Astrocyte (in vitro differentiated cells and primary cell): ENCODE measurements around the gene MZT1. TPM values are rescaled to one million over a fixed set of nuclear protein-coding genes. Genes with fewer than 3 reads are reported as not detected.

Experiments used
- DNase-seq: peaks from one replicate; pipeline ENCODE4 v3.0.0-alpha.2; 2010; ENCODE audit warnings: low read depth
- FAIRE-seq: peaks from 2 replicates; lab custom pipeline; 2011; peaks lifted over from hg19 to GRCh38; lab: Jason Lieb, UNC
- H2AFZ ChIP-seq: 2 replicates; pipeline ENCODE4 v1.6.0; 2012; ENCODE audit warnings: low read depth, low read length, inconsistent platforms
- H3K27ac ChIP-seq: 2 replicates; pipeline ENCODE4 v1.5.1; 2011; ENCODE audit warnings: low read depth, low read length, inconsistent platforms
- H3K27me3 ChIP-seq: 2 replicates; pipeline ENCODE4 v1.6.0; 2011; ENCODE audit warnings: low read length, inconsistent platforms; ENCODE audit not compliant: insufficient read depth
- H3K36me3 ChIP-seq: 2 replicates; pipeline ENCODE4 v1.5.1; 2011; ENCODE audit warnings: low read length, inconsistent platforms; ENCODE audit not compliant: insufficient read depth
- H3K4me1 ChIP-seq: 2 replicates; pipeline ENCODE4 v1.5.1; 2011; ENCODE audit warnings: low read length, inconsistent platforms; ENCODE audit not compliant: insufficient read depth
- H3K4me2 ChIP-seq: 2 replicates; pipeline ENCODE4 v1.6.0; 2012; ENCODE audit warnings: low read length, inconsistent platforms
- H3K4me3 ChIP-seq: 2 replicates; pipeline ENCODE4 v1.5.1; 2011; ENCODE audit warnings: low read depth, mild to moderate bottlenecking, low read length, inconsistent platforms; ENCODE audit not compliant: insufficient read depth
- H3K79me2 ChIP-seq: 2 replicates; pipeline ENCODE4 v1.6.0; 2012; ENCODE audit warnings: mild to moderate bottlenecking, low read length, inconsistent platforms; ENCODE audit not compliant: insufficient read depth
- H3K9ac ChIP-seq: 2 replicates; pipeline ENCODE4 v1.6.0; 2012; ENCODE audit warnings: mild to moderate bottlenecking, low read length, inconsistent platforms
- H3K9me3 ChIP-seq: 2 replicates; pipeline ENCODE4 v1.5.1; 2012; ENCODE audit warnings: low read depth, mild to moderate bottlenecking, low read length, inconsistent platforms; ENCODE audit not compliant: insufficient read depth
- H4K20me1 ChIP-seq: 2 replicates; pipeline ENCODE4 v1.6.0; 2012; ENCODE audit warnings: low read length, inconsistent platforms; ENCODE audit not compliant: insufficient read depth
- H3K27ac Mint-ChIP-seq: one replicate; pipeline ENCODE4 v1.8.0; 2021; ENCODE audit warnings: mild to moderate bottlenecking, mixed read lengths; ENCODE audit not compliant: unreplicated experiment
- H3K27me3 Mint-ChIP-seq: one replicate; pipeline ENCODE4 v1.8.0; 2021; ENCODE audit warnings: low read depth, mixed read lengths; ENCODE audit not compliant: unreplicated experiment
- H3K36me3 Mint-ChIP-seq: one replicate; pipeline ENCODE4 v1.8.0; 2021; ENCODE audit warnings: low read depth, mixed read lengths; ENCODE audit not compliant: unreplicated experiment
- H3K4me1 Mint-ChIP-seq: one replicate; pipeline ENCODE4 v1.8.0; 2021; ENCODE audit warnings: low read depth, mixed read lengths; ENCODE audit not compliant: unreplicated experiment
- H3K4me3 Mint-ChIP-seq: one replicate; pipeline ENCODE4 v1.8.0; 2021; ENCODE audit warnings: mild to moderate bottlenecking, moderate library complexity, mixed read lengths; ENCODE audit not compliant: unreplicated experiment
- H3K9me3 Mint-ChIP-seq: one replicate; pipeline ENCODE4 v1.8.0; 2021; ENCODE audit warnings: mild to moderate bottlenecking, mixed read lengths; ENCODE audit not compliant: unreplicated experiment
- EZH2 ChIP-seq: IDR thresholded peaks from 2 replicates; pipeline ENCODE4 v1.6.1; 2012; ENCODE audit warnings: mild to moderate bottlenecking, low read length, inconsistent platforms; ENCODE audit not compliant: insufficient read depth
- total RNA-seq: library from RNA; stranded (reverse); gene quantifications from 2 replicates; pipeline ENCODE4 v1.2.1, GENCODE V29; 2021
- TF ChIP-seq, protein P1 (sequence below): IDR thresholded peaks from 2 replicates; pipeline ENCODE4 v1.5.1; 2011; ENCODE audit warnings: low read depth, mild to moderate bottlenecking, inconsistent platforms, low read length, moderate library complexity; ENCODE audit not compliant: insufficient read depth

The MZT1 gene
- total RNA-seq, 1 donor from 2014 or later = 13.5 TPM

- TF ChIP-seq, protein P1, sequence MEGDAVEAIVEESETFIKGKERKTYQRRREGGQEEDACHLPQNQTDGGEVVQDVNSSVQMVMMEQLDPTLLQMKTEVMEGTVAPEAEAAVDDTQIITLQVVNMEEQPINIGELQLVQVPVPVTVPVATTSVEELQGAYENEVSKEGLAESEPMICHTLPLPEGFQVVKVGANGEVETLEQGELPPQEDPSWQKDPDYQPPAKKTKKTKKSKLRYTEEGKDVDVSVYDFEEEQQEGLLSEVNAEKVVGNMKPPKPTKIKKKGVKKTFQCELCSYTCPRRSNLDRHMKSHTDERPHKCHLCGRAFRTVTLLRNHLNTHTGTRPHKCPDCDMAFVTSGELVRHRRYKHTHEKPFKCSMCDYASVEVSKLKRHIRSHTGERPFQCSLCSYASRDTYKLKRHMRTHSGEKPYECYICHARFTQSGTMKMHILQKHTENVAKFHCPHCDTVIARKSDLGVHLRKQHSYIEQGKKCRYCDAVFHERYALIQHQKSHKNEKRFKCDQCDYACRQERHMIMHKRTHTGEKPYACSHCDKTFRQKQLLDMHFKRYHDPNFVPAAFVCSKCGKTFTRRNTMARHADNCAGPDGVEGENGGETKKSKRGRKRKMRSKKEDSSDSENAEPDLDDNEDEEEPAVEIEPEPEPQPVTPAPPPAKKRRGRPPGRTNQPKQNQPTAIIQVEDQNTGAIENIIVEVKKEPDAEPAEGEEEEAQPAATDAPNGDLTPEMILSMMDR = no peak
- TF ChIP-seq EZH2 = no peak
- Histone ChIP-seq H3K9ac (no peak overlapping the region), H3K27ac (no peak overlapping the region), H3K9me3 (peaks cover 2% of the 10 kb centered on the region), H3K79me2 (no peaks in the 10 kb centered on the region), H3K4me3 (no peak overlapping the region), H3K4me2 (no peak overlapping the region), H3K27me3 (no peaks in the 10 kb centered on the region), H2AFZ (no peak overlapping the region), H3K4me1 (no peaks in the 10 kb centered on the region), H3K36me3 (no peaks in the 10 kb centered on the region), H4K20me1 (no peaks in the 10 kb centered on the region)
- no peaks in the 10 kb centered on the region for H3K4me1 Mint-ChIP-seq
- H3K4me3 Mint-ChIP-seq = no peak overlapping the region
- no peak for FAIRE-seq
- DNase-seq = no peak
- no peaks in the 10 kb centered on the region for H3K27me3 Mint-ChIP-seq
- H3K27ac Mint-ChIP-seq = no peak overlapping the region
- H3K36me3 Mint-ChIP-seq = no peaks in the 10 kb centered on the region
- H3K9me3 Mint-ChIP-seq = peaks cover 10% of the 10 kb centered on the region
Observed at GRCh38 chr13:72694314-72694713, 33.1 kb downstream of the MZT1 start.

- Histone ChIP-seq H3K9ac (no peak overlapping the region), H3K9me3 (peaks cover 2% of the 10 kb centered on the region), H3K4me2 (no peak overlapping the region), H3K27me3 (no peaks in the 10 kb centered on the region), H2AFZ (no peak overlapping the region), H3K4me3 (no peak overlapping the region), H4K20me1 (no peaks in the 10 kb centered on the region), H3K79me2 (no peaks in the 10 kb centered on the region), H3K27ac (no peak overlapping the region), H3K36me3 (no peaks in the 10 kb centered on the region), H3K4me1 (no peaks in the 10 kb centered on the region)
- H3K4me3 Mint-ChIP-seq = no peak overlapping the region
- no peak overlapping the region for H3K27ac Mint-ChIP-seq
- no peaks in the 10 kb centered on the region for H3K36me3 Mint-ChIP-seq
- peaks cover 10% of the 10 kb centered on the region for H3K9me3 Mint-ChIP-seq
- DNase-seq (no peak), FAIRE-seq (no peak)
- TF ChIP-seq, protein P1 = no peak
- no peak for TF ChIP-seq EZH2
- H3K27me3 Mint-ChIP-seq = no peaks in the 10 kb centered on the region
- no peaks in the 10 kb centered on the region for H3K4me1 Mint-ChIP-seq
Observed at GRCh38 chr13:72693832-72694231, 33.6 kb downstream of the MZT1 start.

DNA sequence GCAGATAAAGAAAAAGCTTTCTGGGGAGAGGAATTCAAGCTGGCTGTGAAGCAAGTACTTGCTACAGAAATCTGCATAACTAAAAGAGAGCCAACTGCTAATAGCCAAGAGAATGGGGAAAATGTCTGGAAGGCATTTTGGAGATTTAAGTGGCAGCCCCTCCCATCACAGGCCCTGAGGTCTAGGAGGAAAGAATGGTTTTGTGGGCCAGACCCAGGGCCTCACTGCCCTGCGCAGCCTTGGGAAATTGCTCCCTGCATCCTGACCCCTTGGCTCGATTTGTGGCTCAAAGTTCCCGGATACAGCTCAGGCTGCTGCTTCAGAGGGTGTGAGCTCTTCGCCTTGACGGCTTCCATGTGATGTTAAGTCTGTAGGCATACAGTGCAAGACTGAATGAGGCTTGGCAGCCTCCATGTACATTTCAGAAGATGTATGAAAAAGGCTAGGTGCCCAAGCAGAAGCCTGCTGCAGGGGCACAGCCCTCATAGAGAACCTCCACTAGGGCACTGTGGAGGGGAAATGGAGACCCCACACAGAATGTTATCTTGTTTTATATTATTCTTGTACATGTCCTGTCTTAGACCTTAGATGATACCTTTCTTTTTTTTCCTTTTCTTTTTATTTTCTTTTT lies 34.4 kb downstream of the MZT1 start:
- FAIRE-seq = no peak
- H3K27ac ChIP-seq = no peak overlapping the region
- H3K79me2 ChIP-seq = no peaks in the 10 kb centered on the region
- Mint-ChIP-seq H3K36me3 (no peaks in the 10 kb centered on the region), H3K4me1 (no peaks in the 10 kb centered on the region), H3K9me3 (peaks cover 10% of the 10 kb centered on the region), H3K4me3 (no peak overlapping the region), H3K27ac (no peak overlapping the region), H3K27me3 (no peaks in the 10 kb centered on the region)
- no peak overlapping the region for H3K4me3 ChIP-seq
- H3K9ac ChIP-seq = no peak overlapping the region
- H4K20me1 ChIP-seq = no peaks in the 10 kb centered on the region
- H3K9me3 ChIP-seq = peaks cover 2% of the 10 kb centered on the region
- no peak overlapping the region for H2AFZ ChIP-seq
- DNase-seq = no peak
- no peak for TF ChIP-seq EZH2
- TF ChIP-seq, protein P1 = no peak
- no peaks in the 10 kb centered on the region for H3K4me1 ChIP-seq
- no peaks in the 10 kb centered on the region for H3K27me3 ChIP-seq
- no peak overlapping the region for H3K4me2 ChIP-seq
- H3K36me3 ChIP-seq = no peaks in the 10 kb centered on the region
